Activated CD4-positive, alpha-beta T cell treated with anti-CD3 and anti-CD28 coated beads, Interleukin-2, amount 50 U/mL, for 16 hours (primary cell): ENCODE measurements around the gene AP3S1.
"Not testable (repeated sequence)": the region's sequence is repeated elsewhere in the genome, so short reads cannot be mapped to it uniquely, and the experiment has no call there.

Source experiments
- DNase-seq: peaks from one replicate; pipeline ENCODE4 v3.0.0-alpha.2; 2020

The AP3S1 gene

GRCh38 chr5:115841382-115842088 is at the start of gene AP3S1, which contains the start of gene ATG12:
Gene AP3S1 (plus strand): TSS chr5:115841935. CDS start chr5:115842038, 103 bp downstream.
Gene ATG12 (minus strand): TSS chr5:115841565. CDS start chr5:115841552, 13 bp downstream.
- peak; percentile 93 for DNase-seq

GRCh38 chr5:115795700-115796099 is 46.0 kb upstream of the AP3S1 start:
- DNase-seq = no peak

- no peak for DNase-seq
Measured at GRCh38 chr5:115796656-115797055, 45.1 kb upstream of the AP3S1 start.

- no peak for DNase-seq
Measured at GRCh38 chr5:115798252-115798651, 43.5 kb upstream of the AP3S1 start.

GRCh38 chr5:115800108-115800507 is 41.6 kb upstream of the AP3S1 start:
- DNase-seq = no peak

- DNase-seq = no peak
Measured at GRCh38 chr5:115801152-115801551, 40.6 kb upstream of the AP3S1 start.

GRCh38 chr5:115801984-115802383 is 39.8 kb upstream of the AP3S1 start:
- DNase-seq = no peak

- no peak for DNase-seq
Measured at GRCh38 chr5:115806986-115807653, 34.6 kb upstream of the AP3S1 start.

- DNase-seq = no peak
Measured at GRCh38 chr5:115807654-115808052, 34.1 kb upstream of the AP3S1 start.

- not testable (repeated sequence) for DNase-seq
Measured at GRCh38 chr5:115808066-115808465, 33.7 kb upstream of the AP3S1 start.

GRCh38 chr5:115809946-115810345 is 31.8 kb upstream of the AP3S1 start:
- peak; percentile 34 for DNase-seq

- no peak for DNase-seq
Measured at GRCh38 chr5:115810761-115811160, 31.0 kb upstream of the AP3S1 start.

- DNase-seq = no peak
Measured at GRCh38 chr5:115811406-115811805, 30.3 kb upstream of the AP3S1 start.

GRCh38 chr5:115812372-115812771 is 29.4 kb upstream of the AP3S1 start:
- no peak for DNase-seq

- peak; percentile 23 for DNase-seq
Measured at GRCh38 chr5:115813719-115814118, 28.0 kb upstream of the AP3S1 start.

GRCh38 chr5:115815006-115815692 is 26.6 kb upstream of the AP3S1 start:
- no peak for DNase-seq

- DNase-seq = no peak
Measured at GRCh38 chr5:115815693-115816225, 26.0 kb upstream of the AP3S1 start.

GRCh38 chr5:115816226-115817081 is 25.3 kb upstream of the AP3S1 start, which contains the start of gene CDO1:
Gene CDO1 (minus strand): TSS chr5:115816659. CDS start chr5:115816397, 262 bp downstream.
- peak; percentile 26 for DNase-seq

GRCh38 chr5:115817386-115817785 is 24.3 kb upstream of the AP3S1 start:
- DNase-seq = no peak

GRCh38 chr5:115818821-115819220 is 22.9 kb upstream of the AP3S1 start:
- no peak for DNase-seq

GRCh38 chr5:115820846-115821245 is 20.9 kb upstream of the AP3S1 start:
- DNase-seq = no peak

- not testable (repeated sequence) for DNase-seq
Measured at GRCh38 chr5:115824983-115825382, 16.8 kb upstream of the AP3S1 start.
